LNCaP clone FGC (cell line): ENCODE measurements around the gene IGFL1.
"Not testable (repeated sequence)": the region's sequence is repeated elsewhere in the genome, so short reads cannot be mapped to it uniquely, and the experiment has no call there.

ENCODE experiments used
- DNase-seq: peaks from one replicate; pipeline ENCODE4 v3.0.0-alpha.2; 2011; ENCODE audit warnings: low read depth
- H3K4me3 ChIP-seq: 2 replicates; pipeline ENCODE4 v1.5.1; 2011; ENCODE audit warnings: mild to moderate bottlenecking, low read depth, low read length, control low read depth
- TF ChIP-seq, protein P1 (sequence below): IDR thresholded peaks from 2 replicates; pipeline ENCODE4 v1.5.1; 2012; ENCODE audit warnings: mild to moderate bottlenecking; ENCODE audit not compliant: control insufficient read depth, insufficient read depth; ENCODE audit errors: extremely low read depth

The IGFL1 gene

DNA sequence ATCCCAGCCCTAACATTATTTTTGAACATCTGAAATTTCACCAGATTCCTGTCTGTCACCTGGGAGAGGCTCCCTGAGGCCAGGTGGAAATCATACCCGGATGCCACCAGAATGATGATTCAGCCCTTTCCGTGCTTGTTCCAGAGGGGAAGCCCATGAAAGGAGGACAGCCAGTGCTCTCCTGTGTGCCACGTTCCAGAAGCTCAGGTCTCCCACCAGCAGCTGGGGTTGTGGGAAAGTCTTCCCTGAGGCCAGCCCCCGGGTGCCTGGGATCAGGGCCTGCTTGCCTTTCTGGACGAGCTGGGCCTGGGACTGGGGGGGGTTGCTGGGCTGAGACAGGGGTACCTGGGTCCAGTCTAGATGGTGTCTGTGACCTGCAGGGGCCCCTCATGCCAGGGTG is 25.5 kb upstream of the IGFL1 start:
- TF ChIP-seq, protein P1, sequence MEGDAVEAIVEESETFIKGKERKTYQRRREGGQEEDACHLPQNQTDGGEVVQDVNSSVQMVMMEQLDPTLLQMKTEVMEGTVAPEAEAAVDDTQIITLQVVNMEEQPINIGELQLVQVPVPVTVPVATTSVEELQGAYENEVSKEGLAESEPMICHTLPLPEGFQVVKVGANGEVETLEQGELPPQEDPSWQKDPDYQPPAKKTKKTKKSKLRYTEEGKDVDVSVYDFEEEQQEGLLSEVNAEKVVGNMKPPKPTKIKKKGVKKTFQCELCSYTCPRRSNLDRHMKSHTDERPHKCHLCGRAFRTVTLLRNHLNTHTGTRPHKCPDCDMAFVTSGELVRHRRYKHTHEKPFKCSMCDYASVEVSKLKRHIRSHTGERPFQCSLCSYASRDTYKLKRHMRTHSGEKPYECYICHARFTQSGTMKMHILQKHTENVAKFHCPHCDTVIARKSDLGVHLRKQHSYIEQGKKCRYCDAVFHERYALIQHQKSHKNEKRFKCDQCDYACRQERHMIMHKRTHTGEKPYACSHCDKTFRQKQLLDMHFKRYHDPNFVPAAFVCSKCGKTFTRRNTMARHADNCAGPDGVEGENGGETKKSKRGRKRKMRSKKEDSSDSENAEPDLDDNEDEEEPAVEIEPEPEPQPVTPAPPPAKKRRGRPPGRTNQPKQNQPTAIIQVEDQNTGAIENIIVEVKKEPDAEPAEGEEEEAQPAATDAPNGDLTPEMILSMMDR, result no peak
- DNase-seq, result no peak

DNA sequence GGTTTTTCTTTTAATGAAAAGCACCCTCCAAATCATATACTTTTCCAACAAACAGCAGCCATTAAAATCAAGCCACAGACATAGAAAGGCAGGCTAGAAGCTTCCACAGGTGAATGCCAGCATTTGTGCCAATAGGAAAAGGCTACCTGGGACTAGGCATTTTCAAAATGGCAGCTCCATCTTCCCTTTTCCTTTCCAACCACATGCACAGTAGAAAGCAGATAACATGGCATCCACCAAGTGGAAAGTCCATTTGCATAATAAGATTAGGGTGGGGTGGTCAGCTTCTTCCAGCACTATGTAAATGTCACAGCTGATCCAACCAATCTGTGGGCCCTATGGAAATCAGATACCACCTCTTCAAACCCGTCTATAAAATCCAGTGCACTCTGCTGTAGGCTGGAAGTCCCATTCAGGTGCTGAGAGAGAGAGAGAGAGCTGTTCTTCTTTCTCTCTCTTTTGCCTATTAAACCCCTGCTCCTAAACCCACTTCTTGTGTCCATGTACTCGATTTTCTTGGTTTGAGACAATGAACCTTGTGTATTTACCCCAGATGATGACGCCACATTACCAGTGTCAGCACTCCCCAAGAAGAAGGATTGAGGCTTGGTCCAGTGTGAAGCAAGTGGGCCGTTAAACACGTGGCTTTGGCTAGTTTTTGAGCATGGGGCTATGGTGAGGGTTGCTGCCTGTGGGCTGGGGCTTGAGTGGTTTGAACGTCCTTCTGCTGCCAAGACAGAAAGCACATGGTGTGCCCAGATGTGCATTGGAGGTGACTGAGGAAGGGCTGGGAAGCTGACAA is 24.2 kb upstream of the IGFL1 start:
- no peak overlapping the region for H3K4me3 ChIP-seq
- TF ChIP-seq, protein P1, result no peak
- no peak for DNase-seq

More for the DNA sequence above, 25.5 kb upstream of the IGFL1 start:
- no peak overlapping the region for H3K4me3 ChIP-seq

DNA sequence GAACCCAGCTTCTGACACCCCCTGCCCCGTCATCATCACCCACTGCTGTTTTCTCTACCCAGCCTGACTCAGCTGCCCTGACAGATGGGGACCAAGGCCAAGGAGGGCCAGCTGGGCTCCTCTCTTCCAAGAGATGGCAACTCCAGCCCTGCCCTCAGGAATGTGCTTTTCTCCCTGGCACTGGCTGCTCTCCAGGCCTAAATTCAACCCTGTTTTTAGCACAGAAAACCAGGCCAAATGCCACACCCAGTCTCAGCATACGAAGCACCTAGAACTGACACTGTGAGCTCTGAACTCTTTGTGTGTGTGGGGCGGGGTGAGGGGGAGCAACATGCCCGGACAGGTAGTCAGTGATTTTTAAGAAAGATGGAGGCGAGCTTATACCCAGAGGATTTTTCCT is 23.4 kb upstream of the IGFL1 start:
- H3K4me3 ChIP-seq, result no peak overlapping the region
- TF ChIP-seq, protein P1, result no peak
- no peak for DNase-seq

DNA sequence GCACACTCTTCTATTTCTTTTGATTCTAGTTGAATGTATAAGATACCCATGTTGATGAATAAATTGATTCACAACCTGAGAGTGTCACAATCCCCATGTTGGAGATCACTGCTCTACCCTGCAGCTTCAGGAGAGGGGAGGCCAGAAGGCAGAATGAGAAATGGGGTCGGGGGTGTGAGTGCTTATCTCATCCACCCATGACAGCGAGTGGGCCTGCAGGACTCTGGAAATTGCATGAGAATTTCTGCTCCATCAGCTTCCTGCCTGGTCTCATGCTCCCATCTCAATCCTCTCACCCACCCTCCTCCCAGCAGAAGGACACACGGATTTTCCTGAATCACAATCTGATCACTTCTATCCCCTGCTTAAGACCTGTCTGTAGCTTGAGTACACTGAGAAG is 22.9 kb upstream of the IGFL1 start:
- no peak overlapping the region for H3K4me3 ChIP-seq
- TF ChIP-seq, protein P1, result no peak
- no peak for DNase-seq

DNA sequence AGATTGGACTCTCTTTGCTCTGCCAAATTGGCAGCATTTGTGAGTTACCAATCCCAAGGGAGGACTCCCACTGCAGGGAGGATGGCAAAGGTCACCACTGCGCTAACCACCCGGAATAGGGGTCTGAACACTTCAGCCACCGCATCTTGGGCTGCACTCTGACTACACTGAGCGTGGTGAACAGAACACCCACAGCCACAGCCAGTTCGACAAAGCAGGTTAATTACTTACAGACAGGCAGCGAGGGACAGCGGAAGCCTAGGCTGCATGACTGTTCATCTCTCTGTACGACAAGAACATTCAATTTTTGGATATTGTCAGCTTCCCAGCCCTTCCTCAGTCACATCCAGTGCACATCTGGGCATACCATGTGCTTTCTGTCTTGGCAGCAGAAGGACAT is 21.7 kb upstream of the IGFL1 start:
- not testable (repeated sequence) for DNase-seq, H3K4me3 ChIP-seq

DNA sequence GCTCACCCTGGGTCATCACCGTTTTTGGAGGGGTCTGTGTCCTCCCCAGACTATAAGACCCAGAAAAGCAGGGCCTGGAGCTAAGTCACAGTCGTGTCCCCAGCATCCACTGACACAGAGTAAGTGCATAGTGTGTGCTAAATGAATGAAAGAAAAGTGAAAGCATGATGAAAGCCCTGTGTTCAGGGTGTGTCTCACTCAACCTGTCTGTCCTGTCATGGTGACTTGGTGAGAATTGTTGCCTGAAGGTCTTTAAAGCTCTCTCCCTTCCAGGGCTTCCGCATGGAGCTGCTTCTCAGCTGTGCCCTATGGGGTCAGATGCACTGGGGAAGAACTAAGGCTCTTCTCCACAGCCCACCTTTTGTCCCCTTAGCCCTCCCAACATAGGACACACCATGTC is 20.5 kb upstream of the IGFL1 start:
- no peak overlapping the region for H3K4me3 ChIP-seq
- no peak for DNase-seq
- TF ChIP-seq, protein P1, result no peak

DNA sequence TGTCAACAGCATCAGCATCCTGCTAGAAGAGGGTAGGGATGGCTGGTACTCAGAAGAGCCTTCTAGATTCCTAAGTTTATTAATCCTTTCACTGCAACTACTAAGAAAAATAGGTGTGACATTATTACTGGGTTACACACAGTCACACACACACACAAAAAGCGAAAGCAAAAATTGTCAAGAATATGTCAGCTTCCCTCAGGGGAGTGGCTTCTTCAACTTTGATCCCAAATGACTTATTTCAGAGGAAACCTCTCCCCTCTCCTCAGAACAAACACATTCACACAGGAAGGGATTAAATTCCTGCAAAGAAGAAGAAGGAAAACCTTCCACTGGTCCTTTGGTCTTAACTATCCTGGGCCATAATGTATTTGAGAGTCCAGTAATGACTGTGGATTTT is 20.1 kb upstream of the IGFL1 start:
- DNase-seq, result no peak
- TF ChIP-seq, protein P1, result no peak
- H3K4me3 ChIP-seq, result no peak overlapping the region

DNA sequence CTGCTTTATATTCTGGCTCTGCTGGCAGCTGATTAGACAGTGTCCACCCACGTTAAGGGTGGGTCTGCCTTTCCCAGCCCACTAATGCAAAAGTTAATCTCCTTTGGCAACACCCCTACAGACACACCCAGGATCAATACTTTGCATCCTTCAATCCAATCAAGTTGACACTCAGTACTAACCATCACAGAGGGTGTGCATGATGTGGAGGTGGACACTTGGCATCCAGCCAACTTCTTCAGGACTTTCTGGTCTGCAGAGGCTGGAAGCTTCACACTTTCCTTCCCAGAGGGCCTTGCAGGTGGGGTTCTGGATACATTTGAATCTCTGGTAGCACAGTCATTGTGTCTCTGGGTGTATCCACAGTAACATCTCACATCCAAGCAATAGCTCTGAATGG is 18.9 kb upstream of the IGFL1 start:
- no peak for DNase-seq
- H3K4me3 ChIP-seq, result no peak overlapping the region
- TF ChIP-seq, protein P1, result no peak
